Measurements from ENCODE around the gene COQ3.
A peak's percentile ranks its signal among the peaks of the same experiment; 100 is the strongest.

Gene COQ3

DNA sequence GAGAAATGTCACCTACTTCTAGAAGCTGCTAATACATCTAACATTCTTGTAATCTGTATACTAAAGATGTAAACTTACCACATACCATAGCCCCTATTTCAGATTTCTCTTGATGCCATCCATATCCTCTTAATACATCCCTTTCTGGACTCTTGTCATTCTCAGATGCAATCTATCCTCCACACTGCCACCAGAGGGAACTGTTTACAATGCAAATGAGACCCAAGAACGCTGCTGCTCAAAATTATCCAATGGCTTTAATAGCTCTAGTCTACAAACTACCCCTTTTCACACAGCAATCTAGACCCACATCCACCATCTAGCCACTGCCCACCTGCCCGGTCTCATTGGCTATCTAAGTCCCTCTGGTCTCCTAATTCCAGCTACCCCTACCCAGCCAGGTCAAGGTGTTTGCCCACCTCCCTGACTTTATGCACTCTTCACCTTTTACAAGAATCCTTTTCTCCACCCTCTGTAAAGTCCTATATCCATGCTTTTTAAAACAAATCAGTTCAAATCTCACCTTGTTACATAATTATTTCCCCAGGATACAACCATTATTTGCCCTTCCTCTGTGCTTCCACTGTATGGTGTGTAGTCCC, 59.4 kb downstream of the COQ3 start:
- CTCF ChIA-PET, result interaction anchor here (0.6 to 1.2 kb wide), 6 partner anchors 10 to 100 kb away, joined by 3 to 11 read pairs (median 3); partner anchors contain the start of gene FAXC
- DNase-seq, result peak; percentile 34
- H3K27ac Mint-ChIP-seq, result no peak overlapping the region

DNA sequence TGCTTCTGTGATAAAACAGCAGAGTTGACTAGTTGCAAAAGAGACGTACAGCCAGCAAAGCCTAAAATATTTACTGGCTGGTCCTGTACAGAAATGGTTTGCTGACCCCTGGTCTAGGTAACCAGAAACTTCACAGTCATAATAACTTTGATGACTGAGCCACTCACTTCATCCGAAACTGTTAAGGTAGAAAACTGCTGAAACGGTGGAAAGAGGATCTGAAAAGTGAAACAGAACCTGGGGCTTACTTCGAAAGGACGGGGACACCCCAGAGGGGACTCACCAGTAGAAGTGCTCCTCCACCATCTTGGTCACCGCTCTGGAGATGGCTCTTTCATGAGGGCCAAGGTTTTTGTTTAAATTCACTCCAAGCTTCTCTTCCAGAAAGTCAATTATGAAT, 60.9 kb downstream of the COQ3 start:
- Mint-ChIP-seq H3K27ac (no peak overlapping the region), H3K4me1 (peaks cover 2% of the 10 kb centered on the region), H3K4me3 (no peak overlapping the region), H3K36me3 (no peaks in the 10 kb centered on the region), H3K27me3 (peaks cover 4% of the 10 kb centered on the region), H3K9me3 (no peaks in the 10 kb centered on the region)
- CTCF ChIA-PET, result interaction anchor here (0.6 kb wide), 1 partner anchor 422 kb away, joined by 3 read pairs; no protein-coding TSS in a partner anchor
- no peak for DNase-seq

More for the DNA sequence above, 59.4 kb downstream of the COQ3 start:
- H3K4me3 Mint-ChIP-seq, result no peak overlapping the region
- no peaks in the 10 kb centered on the region for H3K9me3 Mint-ChIP-seq
- H3K4me1 Mint-ChIP-seq, result peaks cover 2% of the 10 kb centered on the region
- H3K36me3 Mint-ChIP-seq, result no peaks in the 10 kb centered on the region
- H3K27me3 Mint-ChIP-seq, result peaks cover 16% of the 10 kb centered on the region

DNA sequence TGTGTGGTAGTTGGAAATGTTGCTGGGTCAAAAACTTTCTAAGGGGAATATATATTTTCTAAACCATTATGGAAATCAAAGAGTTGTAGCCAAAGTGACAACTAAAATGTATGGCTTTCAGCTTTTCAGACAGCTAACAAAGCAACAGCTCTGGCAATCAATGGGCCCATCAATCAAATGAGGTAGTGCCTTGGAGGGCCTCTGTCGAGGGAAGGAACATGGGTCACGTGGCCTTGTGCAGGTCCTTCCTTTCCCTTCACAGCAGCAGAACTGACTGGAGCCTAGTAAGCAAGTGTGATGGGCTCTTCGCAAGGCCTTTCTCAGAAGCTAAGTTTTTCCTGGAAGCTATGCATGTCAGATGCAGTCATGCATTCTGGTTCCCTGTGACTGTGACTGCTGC, 62.5 kb downstream of the COQ3 start:
- CTCF ChIA-PET, result interaction anchor here (1.2 to 2.8 kb wide), 7 partner anchors 10 to 128 kb away, joined by 3 to 13 read pairs (median 6); partner anchors contain the start of gene COQ3
- DNase-seq, result no peak
- Mint-ChIP-seq H3K4me1 (peaks cover 2% of the 10 kb centered on the region), H3K9me3 (no peaks in the 10 kb centered on the region), H3K36me3 (no peaks in the 10 kb centered on the region), H3K27me3 (no peaks in the 10 kb centered on the region), H3K27ac (no peak overlapping the region), H3K4me3 (no peak overlapping the region)

DNA sequence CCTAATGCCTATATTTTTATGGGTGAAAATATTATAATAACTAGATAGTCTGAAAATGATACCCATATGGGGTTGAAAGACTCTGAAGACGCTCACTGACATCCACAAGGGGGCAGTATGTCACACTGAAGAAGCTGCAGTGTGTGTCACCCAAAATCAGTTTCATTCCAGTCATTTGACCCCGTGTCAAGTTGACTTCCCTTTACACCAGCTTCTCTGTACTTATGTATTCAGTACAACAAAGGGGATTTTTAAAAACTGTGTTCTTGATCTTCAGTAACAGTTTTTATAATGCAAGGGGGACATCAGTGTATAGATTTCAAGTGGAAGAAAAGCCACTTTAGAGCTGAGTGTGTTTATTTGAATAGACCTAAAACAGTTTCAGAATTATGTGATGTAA, 63.8 kb downstream of the COQ3 start:
- Mint-ChIP-seq H3K9me3 (no peaks in the 10 kb centered on the region), H3K27me3 (no peaks in the 10 kb centered on the region), H3K27ac (no peak overlapping the region), H3K4me3 (no peak overlapping the region), H3K4me1 (peaks cover 2% of the 10 kb centered on the region), H3K36me3 (no peaks in the 10 kb centered on the region)
- CTCF ChIA-PET, result interaction anchor here (0.7 to 2.8 kb wide), 25 partner anchors 8 to 416 kb away, joined by 3 to 13 read pairs (median 4); no protein-coding TSS in a partner anchor
- DNase-seq, result peak; percentile 72

DNA sequence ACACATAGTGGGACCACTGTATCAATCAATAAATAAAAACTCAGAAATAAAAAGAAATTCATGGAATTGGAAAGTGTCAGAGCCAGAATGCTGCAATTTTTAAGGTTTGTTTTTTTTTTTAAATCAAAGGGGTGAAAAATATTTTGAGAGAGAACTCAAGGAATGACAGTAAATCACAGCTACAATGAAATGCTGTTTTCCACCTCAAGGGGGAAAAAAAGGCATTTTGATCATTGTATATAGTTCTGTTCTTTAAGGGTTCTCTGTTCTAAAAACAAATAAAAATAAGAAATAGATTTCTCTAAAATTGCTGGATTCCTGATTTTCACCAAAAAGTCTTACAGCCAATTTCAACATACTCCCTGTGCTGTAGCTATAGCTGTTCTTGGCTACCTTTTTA, 69.0 kb downstream of the COQ3 start:
- DNase-seq, result no peak
- no peaks in the 10 kb centered on the region for H3K4me1 Mint-ChIP-seq
- H3K27me3 Mint-ChIP-seq, result no peaks in the 10 kb centered on the region
- H3K4me3 Mint-ChIP-seq, result no peak overlapping the region
- CTCF ChIA-PET, result no interaction called here
- no peaks in the 10 kb centered on the region for H3K36me3 Mint-ChIP-seq
- no peak overlapping the region for H3K27ac Mint-ChIP-seq
- no peaks in the 10 kb centered on the region for H3K9me3 Mint-ChIP-seq
